Lung (tissue), 12 donors: ENCODE results near the gene ASPG. TPM values are rescaled to one million over a fixed set of nuclear protein-coding genes. Genes with fewer than 3 reads are reported as not detected.
"Not testable (repeated sequence)": the region's sequence is repeated elsewhere in the genome, so short reads cannot be mapped to it uniquely, and the experiment has no call there.

Source experiments
- ATAC-seq: fragments of 200-7000 bp; cut with Tn5 transposase; one replicate; pipeline ENCODE4 v1.9.1; 2020; ENCODE audit warnings: moderate number of reproducible peaks; ENCODE audit not compliant: insufficient read depth, low FRiP score
- DNase-seq, 3 donors: peaks; one replicate each; pipeline ENCODE4 v3.0.0-alpha.2; 2013 to 2017
- H3K27ac ChIP-seq, 2 donors: one replicate each; pipeline ENCODE4 v1.5.1; 2013; ENCODE audit warnings: mild to moderate bottlenecking in 2 of 2, moderate library complexity in 2 of 2, control low read depth in 1 of 2, inconsistent platforms in 1 of 2, low read depth in 1 of 2, low read length in 1 of 2
- H3K27me3 ChIP-seq, 3 donors: one replicate each; pipeline ENCODE4 v1.5.1; 2013; ENCODE audit warnings: low read length in 2 of 3; ENCODE audit not compliant: control insufficient read depth in 3 of 3, insufficient read depth in 3 of 3
- H3K36me3 ChIP-seq, 4 donors: one replicate each; pipeline ENCODE4 v1.5.1; 2013; ENCODE audit warnings: low read length in 4 of 4, mild to moderate bottlenecking in 1 of 4, moderate library complexity in 1 of 4; ENCODE audit not compliant: control insufficient read depth in 4 of 4, insufficient read depth in 4 of 4
- H3K4me1 ChIP-seq, 5 donors: one replicate each; pipeline ENCODE4 v1.5.1; 2013; ENCODE audit warnings: low read length in 5 of 5, mild to moderate bottlenecking in 2 of 5, moderate library complexity in 1 of 5; ENCODE audit not compliant: control insufficient read depth in 5 of 5, insufficient read depth in 5 of 5
- H3K4me3 ChIP-seq: one replicate; pipeline ENCODE4 v1.5.1; 2013; ENCODE audit warnings: mild to moderate bottlenecking, control low read depth, moderate library complexity
- H3K9ac ChIP-seq, 2 donors: one replicate each; pipeline ENCODE4 v1.5.1; 2013; ENCODE audit warnings: low read length in 2 of 2, control low read depth in 1 of 2; ENCODE audit not compliant: insufficient read depth in 1 of 2
- H3K9me3 ChIP-seq, 4 donors: one replicate each; pipeline ENCODE4 v1.5.1; 2013; ENCODE audit warnings: low read length in 3 of 4, mild to moderate bottlenecking in 1 of 4, moderate library complexity in 1 of 4; ENCODE audit not compliant: control insufficient read depth in 4 of 4, insufficient read depth in 3 of 4
- WGBS, 2 donors: extraction: QIAGEN DNeasy Blood & Tissue Kit; methylation state at CpG; one replicate each; pipeline ENCODE4 v1.1.7; 2013; 5-methylcytosine and 5-hydroxymethylcytosine counted together
- polyA plus RNA-seq, 2 donors: library from polyadenylated mRNA; stranded (reverse); fragments of 200-250 nt; gene quantifications; one replicate each; pipeline ENCODE4 v1.2.1, GENCODE V29; 2013
- total RNA-seq, 2 donors: library from RNA; depleted of rRNA in 1 of 2; stranded (reverse); fragments of >200 nt in 1 of 2; gene quantifications; one replicate each; pipeline ENCODE4 v1.2.1, GENCODE V29; 2014 to 2021
- TF ChIP-seq, protein P1 (sequence below): IDR thresholded peaks from 2 replicates; pipeline ENCODE4 v1.5.1; 2012; ENCODE audit warnings: mild to moderate bottlenecking; ENCODE audit errors: control extremely low read depth, extremely low read depth
- donor health status: control.
- donor health status: control.
- donor health status: Bipolar disorder and iron deficiency.
- donor health status: healthy.
- donor health status: DM: yes; HTN: yes; CAD: no.

ASPG gene
- total and polyA plus RNA-seq, 4 donors, result 0.73 to 4.7 (median 3.0) TPM

DNA sequence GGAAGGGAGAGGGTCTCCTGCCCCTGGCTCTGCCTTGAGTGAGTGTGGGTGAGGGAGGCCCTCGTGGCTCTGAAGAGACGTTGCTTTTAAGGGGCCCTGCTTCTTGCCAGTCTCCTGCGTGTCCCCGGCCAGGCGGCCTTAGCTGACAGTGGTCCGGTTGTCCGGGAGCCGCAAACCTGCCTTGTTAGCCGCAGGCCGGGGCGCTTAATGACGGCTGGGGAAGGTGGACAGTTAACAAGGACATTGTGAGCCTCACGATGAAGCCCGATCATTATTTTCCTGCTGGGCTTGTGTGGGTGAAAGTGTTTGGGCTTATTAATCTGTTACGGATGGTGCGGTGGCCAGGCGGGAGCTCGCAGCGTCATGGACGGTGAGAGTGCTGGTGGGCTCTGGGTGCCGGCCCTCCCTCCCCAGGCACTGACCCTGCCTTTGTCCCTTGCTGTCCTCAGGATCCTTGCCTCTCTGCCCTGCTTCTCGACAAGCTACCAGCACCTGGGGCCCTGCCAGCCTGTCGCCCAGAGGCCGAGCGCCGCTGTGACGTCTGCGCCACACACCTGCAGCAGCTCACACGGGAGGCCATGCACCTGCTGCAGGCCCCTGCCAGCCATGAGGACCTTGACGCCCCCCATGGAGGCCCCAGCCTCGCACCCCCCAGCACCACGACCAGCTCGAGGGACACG, 66.2 kb downstream of the ASPG start:
- H3K4me1 ChIP-seq, result peaks cover 0 to 37% (median 11%) of the 10 kb centered on the region in 5 donors
- no peak overlapping the region for H3K9ac ChIP-seq
- DNase-seq (no peak), ATAC-seq (no peak)
- no peak overlapping the region for H3K4me3 ChIP-seq
- no peaks in the 10 kb centered on the region for H3K36me3 ChIP-seq
- H3K27ac ChIP-seq, result no peak overlapping the region
- no peaks in the 10 kb centered on the region for H3K27me3 ChIP-seq
- 93 to 94% methylated on average over 33 to 34 of the region's 34 CpGs for WGBS, 2 donors
- H3K9me3 ChIP-seq, result no peaks in the 10 kb centered on the region
- TF ChIP-seq, protein P1, sequence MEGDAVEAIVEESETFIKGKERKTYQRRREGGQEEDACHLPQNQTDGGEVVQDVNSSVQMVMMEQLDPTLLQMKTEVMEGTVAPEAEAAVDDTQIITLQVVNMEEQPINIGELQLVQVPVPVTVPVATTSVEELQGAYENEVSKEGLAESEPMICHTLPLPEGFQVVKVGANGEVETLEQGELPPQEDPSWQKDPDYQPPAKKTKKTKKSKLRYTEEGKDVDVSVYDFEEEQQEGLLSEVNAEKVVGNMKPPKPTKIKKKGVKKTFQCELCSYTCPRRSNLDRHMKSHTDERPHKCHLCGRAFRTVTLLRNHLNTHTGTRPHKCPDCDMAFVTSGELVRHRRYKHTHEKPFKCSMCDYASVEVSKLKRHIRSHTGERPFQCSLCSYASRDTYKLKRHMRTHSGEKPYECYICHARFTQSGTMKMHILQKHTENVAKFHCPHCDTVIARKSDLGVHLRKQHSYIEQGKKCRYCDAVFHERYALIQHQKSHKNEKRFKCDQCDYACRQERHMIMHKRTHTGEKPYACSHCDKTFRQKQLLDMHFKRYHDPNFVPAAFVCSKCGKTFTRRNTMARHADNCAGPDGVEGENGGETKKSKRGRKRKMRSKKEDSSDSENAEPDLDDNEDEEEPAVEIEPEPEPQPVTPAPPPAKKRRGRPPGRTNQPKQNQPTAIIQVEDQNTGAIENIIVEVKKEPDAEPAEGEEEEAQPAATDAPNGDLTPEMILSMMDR, result no peak

DNA sequence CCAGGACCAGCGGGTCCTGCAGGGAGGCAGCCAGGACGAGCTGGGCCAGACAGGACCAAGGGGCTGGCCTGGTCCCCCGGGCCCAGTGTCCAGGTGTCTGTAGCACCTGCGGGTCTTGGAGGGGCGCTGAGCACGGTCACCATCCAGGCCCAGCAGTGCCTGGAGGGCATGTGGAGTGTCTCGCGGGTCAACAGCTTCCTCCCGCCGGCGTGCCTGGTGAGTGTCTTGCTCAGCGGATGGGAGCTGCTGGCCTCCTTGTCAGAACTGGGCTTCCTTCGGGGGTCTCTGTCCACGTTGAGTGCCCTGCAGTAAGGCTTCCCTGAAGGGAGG, 66.7 kb downstream of the ASPG start:
- Histone ChIP-seq H3K36me3 (no peaks in the 10 kb centered on the region), H3K27ac (no peak overlapping the region), H3K4me3 (no peak overlapping the region), H3K9me3 (no peaks in the 10 kb centered on the region), H3K4me1 (peaks cover 0 to 35% (median 11%) of the 10 kb centered on the region in 5 donors), H3K9ac (no peak overlapping the region), H3K27me3 (no peaks in the 10 kb centered on the region)
- DNase-seq (no peak), ATAC-seq (no peak)
- TF ChIP-seq, protein P1, result no peak
- 92 to 94% methylated on average over 13 to 14 of the region's 14 CpGs for WGBS, 2 donors

DNA sequence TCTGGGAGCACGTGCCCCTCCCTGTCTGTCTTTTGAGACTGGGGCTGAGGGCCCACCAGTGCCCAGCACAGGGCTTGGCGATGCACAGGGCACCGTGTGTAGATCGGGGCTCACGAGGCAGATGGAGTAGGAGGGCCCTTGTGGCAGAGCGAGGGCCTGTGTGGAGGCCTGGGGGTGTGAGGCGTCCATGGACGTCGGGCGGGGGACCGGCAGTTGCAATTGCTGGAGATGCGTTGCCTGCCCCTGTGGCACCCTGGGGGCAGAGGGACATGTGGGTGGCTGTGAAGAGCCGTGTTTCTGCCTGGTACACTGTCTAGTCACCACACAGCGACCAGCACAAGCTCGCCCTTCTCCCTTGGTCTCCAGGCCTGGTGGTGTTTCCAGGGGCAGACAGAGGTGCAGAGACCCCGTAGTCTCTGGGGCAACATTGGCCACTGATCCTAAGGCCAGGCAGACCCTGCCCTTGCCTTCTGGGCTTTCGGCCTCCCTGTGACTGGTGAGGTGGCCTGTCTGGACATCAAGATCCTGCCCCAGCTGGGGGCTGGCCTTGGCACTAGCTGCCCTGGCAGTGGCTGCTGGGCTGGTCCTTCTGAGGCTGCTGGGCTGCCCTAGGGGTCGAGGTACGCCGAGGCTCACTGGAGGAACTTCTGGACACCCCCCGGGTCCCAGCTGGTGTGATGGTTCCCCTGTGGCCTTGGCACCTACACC, 67.3 kb downstream of the ASPG start:
- no peak overlapping the region for H3K9ac ChIP-seq
- DNase-seq (no peak), ATAC-seq (no peak)
- no peak overlapping the region for H3K4me3 ChIP-seq
- no peaks in the 10 kb centered on the region for H3K27me3 ChIP-seq
- no peaks in the 10 kb centered on the region for H3K36me3 ChIP-seq
- TF ChIP-seq, protein P1, result no peak
- peaks cover 0 to 29% (median 11%) of the 10 kb centered on the region in 5 donors for H3K4me1 ChIP-seq
- WGBS, 2 donors, result 94 to 95% methylated on average over 20 to 21 of the region's 21 CpGs
- no peak overlapping the region for H3K27ac ChIP-seq
- H3K9me3 ChIP-seq, result no peaks in the 10 kb centered on the region

DNA sequence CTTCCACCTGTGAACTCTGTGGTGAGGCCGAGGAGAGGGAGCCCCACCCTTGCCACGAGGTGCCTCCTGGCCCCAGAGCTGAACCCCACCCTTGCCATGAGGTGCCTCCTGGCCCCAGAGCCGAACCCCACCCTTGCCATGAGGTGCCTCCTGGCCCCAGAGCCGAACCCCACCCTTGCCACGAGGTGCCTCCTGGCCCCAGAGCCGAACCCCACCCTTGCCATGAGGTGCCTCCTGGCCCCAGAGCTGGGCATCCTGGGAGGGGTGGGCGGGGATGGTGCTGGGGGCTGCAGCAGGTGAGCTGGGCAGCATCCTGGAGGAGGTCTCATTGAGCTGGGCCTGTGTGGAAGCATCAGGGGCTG, 67.9 kb downstream of the ASPG start:
- H3K36me3 ChIP-seq, H3K27ac ChIP-seq, H3K27me3 ChIP-seq, H3K4me3 ChIP-seq, H3K9me3 ChIP-seq, H3K9ac ChIP-seq, ATAC-seq, DNase-seq: not testable (repeated sequence)
- WGBS, 2 donors, result 60 to 62% methylated on average over 7 of the region's 7 CpGs
- peaks cover 0 to 29% (median 11%) of the 10 kb centered on the region in 5 donors for H3K4me1 ChIP-seq
